ENCODE results near the gene GRIK3. TPM values are rescaled to one million over a fixed set of nuclear protein-coding genes. Genes with fewer than 3 reads are reported as not detected.

Gene GRIK3
- total and polyA plus RNA-seq, 2 donors (not counting 1 experiment from before 2014, with no cell fraction given): not detected

- TF ChIP-seq, protein P1, sequence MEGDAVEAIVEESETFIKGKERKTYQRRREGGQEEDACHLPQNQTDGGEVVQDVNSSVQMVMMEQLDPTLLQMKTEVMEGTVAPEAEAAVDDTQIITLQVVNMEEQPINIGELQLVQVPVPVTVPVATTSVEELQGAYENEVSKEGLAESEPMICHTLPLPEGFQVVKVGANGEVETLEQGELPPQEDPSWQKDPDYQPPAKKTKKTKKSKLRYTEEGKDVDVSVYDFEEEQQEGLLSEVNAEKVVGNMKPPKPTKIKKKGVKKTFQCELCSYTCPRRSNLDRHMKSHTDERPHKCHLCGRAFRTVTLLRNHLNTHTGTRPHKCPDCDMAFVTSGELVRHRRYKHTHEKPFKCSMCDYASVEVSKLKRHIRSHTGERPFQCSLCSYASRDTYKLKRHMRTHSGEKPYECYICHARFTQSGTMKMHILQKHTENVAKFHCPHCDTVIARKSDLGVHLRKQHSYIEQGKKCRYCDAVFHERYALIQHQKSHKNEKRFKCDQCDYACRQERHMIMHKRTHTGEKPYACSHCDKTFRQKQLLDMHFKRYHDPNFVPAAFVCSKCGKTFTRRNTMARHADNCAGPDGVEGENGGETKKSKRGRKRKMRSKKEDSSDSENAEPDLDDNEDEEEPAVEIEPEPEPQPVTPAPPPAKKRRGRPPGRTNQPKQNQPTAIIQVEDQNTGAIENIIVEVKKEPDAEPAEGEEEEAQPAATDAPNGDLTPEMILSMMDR (conservative IDR thresholded peaks at IDR 0.05 in 1 of 2, IDR thresholded peaks at IDR 0.05 in 1 of 2; ENCODE audit: low read depth in 1 of 2, low read length in 2 of 2): no peak
- TF ChIP-seq EZH2 (IDR thresholded peaks at IDR 0.05; ENCODE audit: low read length, missing control alignments): no peak
- H3K27ac ChIP-seq (ENCODE audit: insufficient read depth, low read length): no peak overlapping the region
- H3K9me3 ChIP-seq (ENCODE audit: control insufficient read depth, insufficient read depth, low read depth, low read length): no peaks in the 10 kb centered on the region
- H3K79me2 ChIP-seq (ENCODE audit: control insufficient read depth, insufficient read depth, low read length): no peaks in the 10 kb centered on the region
- H2AFZ ChIP-seq (ENCODE audit: low read length): no peak overlapping the region
- no peaks in the 10 kb centered on the region for H3K27me3 ChIP-seq (ENCODE audit: control insufficient read depth, insufficient read depth, low read length)
- DNase-seq (ENCODE audit: low read depth in 2 of 2): no peak
- H3K36me3 ChIP-seq (ENCODE audit: control insufficient read depth, insufficient read depth, low read length): no peaks in the 10 kb centered on the region
- no peaks in the 10 kb centered on the region for H3K4me1 ChIP-seq (ENCODE audit: control insufficient read depth, extremely low read depth, insufficient read depth, low read length)
- H3K9ac ChIP-seq (ENCODE audit: insufficient read depth, low read length): no peak overlapping the region
- H3K4me3 ChIP-seq (replicated peaks in 1 of 4; ENCODE audit: control extremely low read depth in 1 of 4, insufficient read depth in 1 of 4, low read depth in 3 of 4, low read length in 4 of 4): no peak overlapping the region
- no peak overlapping the region for H3K4me2 ChIP-seq (ENCODE audit: extremely low read depth, insufficient read depth, low read length)
- no peaks in the 10 kb centered on the region for H4K20me1 ChIP-seq (ENCODE audit: control insufficient read depth, extremely low read depth, insufficient read depth, low read length)
Observed at GRCh38 chr1:36872858-36873257, 161.5 kb downstream of the GRIK3 start.

- no peak overlapping the region for H3K4me3 ChIP-seq (replicated peaks in 1 of 4; ENCODE audit: control extremely low read depth in 1 of 4, insufficient read depth in 1 of 4, low read depth in 3 of 4, low read length in 4 of 4)
- H3K9me3 ChIP-seq (ENCODE audit: control insufficient read depth, insufficient read depth, low read depth, low read length): no peaks in the 10 kb centered on the region
- no peaks in the 10 kb centered on the region for H4K20me1 ChIP-seq (ENCODE audit: control insufficient read depth, extremely low read depth, insufficient read depth, low read length)
- no peaks in the 10 kb centered on the region for H3K27me3 ChIP-seq (ENCODE audit: control insufficient read depth, insufficient read depth, low read length)
- no peak for TF ChIP-seq EZH2 (IDR thresholded peaks at IDR 0.05; ENCODE audit: low read length, missing control alignments)
- TF ChIP-seq, protein P1 (conservative IDR thresholded peaks at IDR 0.05 in 1 of 2, IDR thresholded peaks at IDR 0.05 in 1 of 2; ENCODE audit: low read depth in 1 of 2, low read length in 2 of 2): no peak
- H3K36me3 ChIP-seq (ENCODE audit: control insufficient read depth, insufficient read depth, low read length): no peaks in the 10 kb centered on the region
- H3K9ac ChIP-seq (ENCODE audit: insufficient read depth, low read length): no peak overlapping the region
- H3K79me2 ChIP-seq (ENCODE audit: control insufficient read depth, insufficient read depth, low read length): no peaks in the 10 kb centered on the region
- H2AFZ ChIP-seq (ENCODE audit: low read length): no peak overlapping the region
- no peak overlapping the region for H3K4me2 ChIP-seq (ENCODE audit: extremely low read depth, insufficient read depth, low read length)
- H3K4me1 ChIP-seq (ENCODE audit: control insufficient read depth, extremely low read depth, insufficient read depth, low read length): no peaks in the 10 kb centered on the region
- DNase-seq (ENCODE audit: low read depth in 2 of 2): no peak
- H3K27ac ChIP-seq (ENCODE audit: insufficient read depth, low read length): no peak overlapping the region
Observed at GRCh38 chr1:36872126-36872754, 162.1 kb downstream of the GRIK3 start.

DNA sequence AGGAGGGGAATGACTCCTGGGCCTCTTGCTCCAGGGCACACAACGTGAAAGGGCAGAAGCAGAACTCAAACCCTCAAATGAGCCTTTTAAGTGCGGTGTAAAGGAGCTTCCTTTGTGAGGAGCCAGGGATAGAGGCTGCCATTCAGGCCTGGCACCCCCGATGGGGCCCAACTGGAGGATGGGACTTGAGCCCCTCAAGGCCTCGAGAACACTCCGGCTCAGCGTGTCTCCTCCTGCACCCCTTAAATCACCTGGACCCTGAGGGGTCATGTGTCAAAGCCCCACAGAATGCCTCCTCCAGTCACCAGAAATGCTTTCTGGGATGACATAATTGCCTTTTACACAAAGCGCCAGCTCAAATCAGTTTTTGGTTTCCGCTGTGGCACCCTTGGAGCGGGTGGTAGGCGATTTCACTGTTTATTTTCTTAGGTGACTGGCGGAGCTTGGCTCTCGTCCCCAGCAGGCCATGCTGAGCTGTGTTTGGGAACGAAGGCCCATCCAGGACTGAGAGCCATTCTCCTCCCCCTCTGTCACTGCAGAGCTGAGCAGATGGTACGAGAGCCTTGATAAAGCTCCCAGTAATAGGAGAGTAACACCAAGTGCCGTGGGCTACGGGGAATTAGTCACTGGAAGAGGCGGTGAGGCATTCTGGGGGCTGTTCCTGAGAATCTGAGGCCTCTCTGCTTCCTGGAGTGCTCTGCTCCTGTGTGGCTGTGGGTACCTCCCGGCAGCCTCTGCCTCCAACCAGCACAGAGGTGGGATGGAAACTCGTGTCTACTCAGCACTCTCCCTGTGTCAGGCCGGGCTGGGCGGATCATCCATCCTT lies 163.0 kb downstream of the GRIK3 start:
- DNase-seq (ENCODE audit: low read depth in 2 of 2): no peak
- Histone ChIP-seq H2AFZ (ENCODE audit: low read length) (no peak overlapping the region), H3K4me1 (ENCODE audit: control insufficient read depth, extremely low read depth, insufficient read depth, low read length) (no peaks in the 10 kb centered on the region), H3K79me2 (ENCODE audit: control insufficient read depth, insufficient read depth, low read length) (no peaks in the 10 kb centered on the region), H3K9ac (ENCODE audit: insufficient read depth, low read length) (no peak overlapping the region), H3K4me2 (ENCODE audit: extremely low read depth, insufficient read depth, low read length) (no peak overlapping the region), H3K4me3 (replicated peaks in 1 of 4; ENCODE audit: control extremely low read depth in 1 of 4, insufficient read depth in 1 of 4, low read depth in 3 of 4, low read length in 4 of 4) (no peak overlapping the region), H3K27me3 (ENCODE audit: control insufficient read depth, insufficient read depth, low read length) (no peaks in the 10 kb centered on the region), H3K9me3 (ENCODE audit: control insufficient read depth, insufficient read depth, low read depth, low read length) (no peaks in the 10 kb centered on the region), H3K27ac (ENCODE audit: insufficient read depth, low read length) (no peak overlapping the region), H4K20me1 (ENCODE audit: control insufficient read depth, extremely low read depth, insufficient read depth, low read length) (no peaks in the 10 kb centered on the region), H3K36me3 (ENCODE audit: control insufficient read depth, insufficient read depth, low read length) (no peaks in the 10 kb centered on the region)
- no peak for TF ChIP-seq EZH2 (IDR thresholded peaks at IDR 0.05; ENCODE audit: low read length, missing control alignments)
- TF ChIP-seq, protein P1 (conservative IDR thresholded peaks at IDR 0.05 in 1 of 2, IDR thresholded peaks at IDR 0.05 in 1 of 2; ENCODE audit: low read depth in 1 of 2, low read length in 2 of 2): no peak

All from fibroblast of lung (primary cell).